ENCODE data around the gene REST. TPM values are rescaled to one million over a fixed set of nuclear protein-coding genes. Genes with fewer than 3 reads are reported as not detected.

REST gene
- total RNA-seq, 2 donors from 2014 or later: 27.8 to 31.9 TPM

GRCh38 chr4:56973336-56973735 is 65.6 kb downstream of the REST start:
- no peak for DNase-seq

GRCh38 chr4:56976283-56976836 is 68.7 kb downstream of the REST start:
- Histone ChIP-seq H3K27ac (peak overlapping the region; percentile 95), H3K4me1 (peaks cover 11% of the 10 kb centered on the region), H3K36me3 (peaks cover 18% of the 10 kb centered on the region), H3K4me3 (peak overlapping the region; percentile 94), H3K27me3 (no peaks in the 10 kb centered on the region), H3K9ac (ENCODE audit: low read depth in 2 of 2, low read length in 2 of 2) (peak overlapping the region; percentile 72 to 95), H3K9me3 (no peaks in the 10 kb centered on the region)
- no peak for TF ChIP-seq CTCF (IDR thresholded peaks at IDR 0.05)
- peak; percentile 25 for DNase-seq
- intact Hi-C loops (cut with DNase I): no loop called here

More at GRCh38 chr4:56973336-56973735, 65.6 kb downstream of the REST start:
- Histone ChIP-seq H3K27ac (no peak overlapping the region), H3K36me3 (peaks cover 18% of the 10 kb centered on the region), H3K4me3 (no peak overlapping the region), H3K9ac (ENCODE audit: low read depth in 2 of 2, low read length in 2 of 2) (no peak overlapping the region), H3K27me3 (no peaks in the 10 kb centered on the region), H3K9me3 (no peaks in the 10 kb centered on the region), H3K4me1 (peaks cover 4% of the 10 kb centered on the region)
- intact Hi-C loops (cut with DNase I): no loop called here
- no peak for TF ChIP-seq CTCF (IDR thresholded peaks at IDR 0.05)

- no peaks in the 10 kb centered on the region for H3K27me3 ChIP-seq
- H3K9ac ChIP-seq (ENCODE audit: low read depth in 2 of 2, low read length in 2 of 2): peak overlapping the region; percentile 72 to 95
- H3K9me3 ChIP-seq: no peaks in the 10 kb centered on the region
- no peak for TF ChIP-seq CTCF (IDR thresholded peaks at IDR 0.05)
- H3K4me1 ChIP-seq: peaks cover 11% of the 10 kb centered on the region
- intact Hi-C loops (cut with DNase I): no loop called here
- peak overlapping the region; percentile 95 for H3K27ac ChIP-seq
- peak; percentile 68 for DNase-seq
- peak overlapping the region; percentile 94 for H3K4me3 ChIP-seq
- H3K36me3 ChIP-seq: peaks cover 14% of the 10 kb centered on the region
Observed at GRCh38 chr4:56976837-56977320, 69.2 kb downstream of the REST start.

- H3K4me3 ChIP-seq: peak within 1 kb of the TSS; percentile 94
- H3K27me3 ChIP-seq: no peaks in the 10 kb centered on the region
- intact Hi-C loops (cut with DNase I): no loop called here
- peaks cover 11% of the 10 kb centered on the region for H3K4me1 ChIP-seq
- H3K9me3 ChIP-seq: no peaks in the 10 kb centered on the region
- TF ChIP-seq CTCF (IDR thresholded peaks at IDR 0.05): no peak
- peaks cover 8% of the 10 kb centered on the region for H3K36me3 ChIP-seq
- H3K27ac ChIP-seq: peak within 1 kb of the TSS; percentile 95
- DNase-seq: peak; percentile 99
- peak within 1 kb of the TSS; percentile 72 to 99 for H3K9ac ChIP-seq (ENCODE audit: low read depth in 2 of 2, low read length in 2 of 2)
Observed at GRCh38 chr4:56977321-56978012, 69.8 kb downstream of the REST start, which contains the start of gene NOA1. TSS of gene NOA1 (minus strand) at chr4:56977606. CDS start at chr4:56977585, 21 bp downstream.

GRCh38 chr4:56978750-56979303 is 71.1 kb downstream of the REST start, which contains the start of gene POLR2B:
TSS of gene POLR2B (plus strand) at chr4:56978896. CDS start at chr4:56978986, 90 bp downstream.
- peaks cover 11% of the 10 kb centered on the region for H3K4me1 ChIP-seq
- intact Hi-C loops (cut with DNase I): no loop called here

More at GRCh38 chr4:56978750-56979303, 71.1 kb downstream of the REST start, which contains the start of gene POLR2B:
- H3K4me3 ChIP-seq: peak within 1 kb of the TSS; percentile 94
- H3K27me3 ChIP-seq: no peaks in the 10 kb centered on the region
- H3K9me3 ChIP-seq: no peaks in the 10 kb centered on the region
- H3K9ac ChIP-seq (ENCODE audit: low read depth in 2 of 2, low read length in 2 of 2): peak within 1 kb of the TSS; percentile 85 to 99
- no peaks in the 10 kb centered on the region for H3K36me3 ChIP-seq
- peak within 1 kb of the TSS; percentile 95 for H3K27ac ChIP-seq
- DNase-seq: peak; percentile 98
- no peak for TF ChIP-seq CTCF (IDR thresholded peaks at IDR 0.05)
